PC-9 (cell line): Measurements from ENCODE around the gene ZNF316.

Experiments
- EZH2 ChIP-seq: fragments of 200-600 bp; sonication (generic); IDR thresholded peaks from 2 replicates; pipeline ENCODE4 v1.8.0; 2017; ENCODE audit warnings: antibody characterized with exemption, low read depth
- TF ChIP-seq, protein P1 (sequence below): fragments of 200-600 bp; sonication (generic); conservative IDR thresholded peaks from 2 replicates; pipeline ENCODE4 v1.6.1; 2017; ENCODE audit warnings: mixed run types, antibody characterized with exemption, mild to moderate bottlenecking, moderate library complexity

DNA sequence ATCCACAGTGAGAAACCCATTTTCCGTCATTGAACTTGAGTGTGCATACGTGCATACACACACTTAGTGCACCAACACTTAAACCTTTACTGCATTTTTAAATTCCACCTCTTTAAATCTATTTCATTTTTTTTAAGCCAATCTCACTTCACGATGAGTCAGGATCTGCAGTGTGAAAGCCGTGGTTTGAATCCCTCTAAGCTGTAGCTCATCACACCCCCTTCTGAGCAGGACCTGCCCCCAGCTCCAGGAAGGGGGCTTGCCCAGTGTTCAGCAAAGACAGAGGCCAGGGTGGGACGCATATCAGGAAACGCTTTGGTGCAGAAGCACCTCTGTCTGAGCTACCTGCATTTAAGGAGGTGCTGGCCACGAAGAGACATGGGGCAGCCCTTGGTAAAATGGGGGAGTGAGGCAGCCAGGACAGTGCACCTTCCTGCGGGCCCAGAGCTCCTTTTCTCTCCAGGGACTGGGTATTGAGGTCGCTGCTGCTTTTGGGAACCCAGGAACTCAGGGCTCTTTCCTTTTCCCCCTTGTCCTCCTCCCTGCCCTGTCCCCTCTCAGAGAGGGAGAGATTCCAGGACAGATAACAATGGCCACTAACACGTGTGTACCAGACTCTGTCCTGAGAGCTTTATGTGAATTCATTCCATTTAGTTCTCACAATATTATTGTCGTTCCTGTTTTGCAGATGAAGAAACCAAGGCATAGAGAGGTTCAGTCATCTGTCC, 21.7 kb downstream of the ZNF316 start:
- TF ChIP-seq, protein P1, sequence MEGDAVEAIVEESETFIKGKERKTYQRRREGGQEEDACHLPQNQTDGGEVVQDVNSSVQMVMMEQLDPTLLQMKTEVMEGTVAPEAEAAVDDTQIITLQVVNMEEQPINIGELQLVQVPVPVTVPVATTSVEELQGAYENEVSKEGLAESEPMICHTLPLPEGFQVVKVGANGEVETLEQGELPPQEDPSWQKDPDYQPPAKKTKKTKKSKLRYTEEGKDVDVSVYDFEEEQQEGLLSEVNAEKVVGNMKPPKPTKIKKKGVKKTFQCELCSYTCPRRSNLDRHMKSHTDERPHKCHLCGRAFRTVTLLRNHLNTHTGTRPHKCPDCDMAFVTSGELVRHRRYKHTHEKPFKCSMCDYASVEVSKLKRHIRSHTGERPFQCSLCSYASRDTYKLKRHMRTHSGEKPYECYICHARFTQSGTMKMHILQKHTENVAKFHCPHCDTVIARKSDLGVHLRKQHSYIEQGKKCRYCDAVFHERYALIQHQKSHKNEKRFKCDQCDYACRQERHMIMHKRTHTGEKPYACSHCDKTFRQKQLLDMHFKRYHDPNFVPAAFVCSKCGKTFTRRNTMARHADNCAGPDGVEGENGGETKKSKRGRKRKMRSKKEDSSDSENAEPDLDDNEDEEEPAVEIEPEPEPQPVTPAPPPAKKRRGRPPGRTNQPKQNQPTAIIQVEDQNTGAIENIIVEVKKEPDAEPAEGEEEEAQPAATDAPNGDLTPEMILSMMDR, result no peak
- no peak for TF ChIP-seq EZH2
